GM19043 (cell line): Measurements from ENCODE around the gene C1QB.

Experiments
- ATAC-seq: cut with Tn5 transposase; IDR thresholded peaks from one replicate; pipeline ENCODE4 v1.9.1; 2021; ENCODE audit warnings: low read depth; ENCODE audit not compliant: unreplicated experiment

The C1QB gene

DNA sequence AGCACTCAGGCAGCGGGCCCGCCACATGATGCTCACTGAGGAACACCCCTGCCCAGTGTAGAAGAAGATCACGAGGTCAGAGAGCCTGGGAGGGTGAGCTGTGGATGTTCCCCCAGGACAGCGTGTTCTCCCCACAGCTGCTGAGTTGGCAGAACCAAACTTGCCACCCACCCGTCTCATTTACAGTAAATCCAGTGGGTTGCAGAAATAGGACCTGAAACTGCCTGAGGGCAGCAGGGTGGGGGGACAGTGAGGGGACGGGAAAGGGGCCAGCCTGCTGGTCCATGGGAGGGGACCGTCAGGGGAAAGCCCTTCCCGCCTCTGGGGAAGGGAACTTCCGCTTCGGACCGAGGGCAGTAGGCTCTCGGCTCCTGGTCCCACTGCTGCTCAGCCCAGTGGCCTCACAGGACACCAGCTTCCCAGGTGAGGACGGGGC lies at the start of gene C1QB:
C1QB (plus strand) TSS at position 356 of the 436 bp plus-strand sequence. CDS start 6,227 bp downstream, outside the sequence.
- no peak for ATAC-seq

- no peak for ATAC-seq
Measured at GRCh38 chr1:22606161-22606560, 46.9 kb upstream of the C1QB start.

GRCh38 chr1:22607154-22607553 lies 45.9 kb upstream of the C1QB start:
- no peak for ATAC-seq

- no peak for ATAC-seq
Measured at GRCh38 chr1:22608361-22608760, 44.7 kb upstream of the C1QB start.

DNA sequence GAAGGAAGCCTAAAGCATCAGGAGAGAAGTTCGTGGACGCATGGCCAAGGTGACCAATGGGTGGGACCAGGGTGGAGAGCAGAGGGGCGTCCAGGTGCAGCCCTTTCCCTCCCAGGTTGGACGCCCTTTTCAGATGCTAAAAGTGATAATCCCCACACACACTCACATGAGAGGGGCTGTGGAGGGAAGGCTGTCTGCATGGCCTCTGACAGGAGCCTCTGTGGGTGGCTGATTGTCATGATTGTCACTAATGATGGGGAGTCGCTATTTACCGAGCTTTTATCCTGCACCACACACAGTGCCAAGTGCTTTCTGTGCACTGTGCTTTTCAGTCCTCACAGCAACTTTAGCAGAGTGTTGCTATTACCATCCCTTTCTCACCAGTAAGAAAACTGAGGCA lies 43.7 kb upstream of the C1QB start:
- no peak for ATAC-seq

DNA sequence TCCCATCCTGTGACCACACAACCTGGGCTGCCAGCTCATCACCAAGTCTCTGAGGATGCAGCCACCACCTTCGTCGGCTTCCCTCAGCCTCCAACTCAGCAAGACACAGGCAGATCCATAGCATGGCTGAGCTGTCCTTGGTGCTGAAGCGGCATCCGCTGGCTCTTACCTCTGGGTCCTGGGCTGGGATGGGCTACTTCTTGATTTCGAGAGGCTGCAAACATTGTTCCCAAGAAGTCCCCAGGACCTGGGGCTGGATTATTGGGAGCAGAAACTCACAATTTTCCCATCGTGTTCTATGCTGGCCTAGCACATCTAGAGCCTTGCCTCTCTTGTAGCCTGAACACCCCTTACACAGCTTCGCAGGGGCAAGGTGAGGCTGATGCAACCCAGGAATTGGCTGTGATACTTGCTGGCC lies 41.5 kb upstream of the C1QB start:
- ATAC-seq: no peak

DNA sequence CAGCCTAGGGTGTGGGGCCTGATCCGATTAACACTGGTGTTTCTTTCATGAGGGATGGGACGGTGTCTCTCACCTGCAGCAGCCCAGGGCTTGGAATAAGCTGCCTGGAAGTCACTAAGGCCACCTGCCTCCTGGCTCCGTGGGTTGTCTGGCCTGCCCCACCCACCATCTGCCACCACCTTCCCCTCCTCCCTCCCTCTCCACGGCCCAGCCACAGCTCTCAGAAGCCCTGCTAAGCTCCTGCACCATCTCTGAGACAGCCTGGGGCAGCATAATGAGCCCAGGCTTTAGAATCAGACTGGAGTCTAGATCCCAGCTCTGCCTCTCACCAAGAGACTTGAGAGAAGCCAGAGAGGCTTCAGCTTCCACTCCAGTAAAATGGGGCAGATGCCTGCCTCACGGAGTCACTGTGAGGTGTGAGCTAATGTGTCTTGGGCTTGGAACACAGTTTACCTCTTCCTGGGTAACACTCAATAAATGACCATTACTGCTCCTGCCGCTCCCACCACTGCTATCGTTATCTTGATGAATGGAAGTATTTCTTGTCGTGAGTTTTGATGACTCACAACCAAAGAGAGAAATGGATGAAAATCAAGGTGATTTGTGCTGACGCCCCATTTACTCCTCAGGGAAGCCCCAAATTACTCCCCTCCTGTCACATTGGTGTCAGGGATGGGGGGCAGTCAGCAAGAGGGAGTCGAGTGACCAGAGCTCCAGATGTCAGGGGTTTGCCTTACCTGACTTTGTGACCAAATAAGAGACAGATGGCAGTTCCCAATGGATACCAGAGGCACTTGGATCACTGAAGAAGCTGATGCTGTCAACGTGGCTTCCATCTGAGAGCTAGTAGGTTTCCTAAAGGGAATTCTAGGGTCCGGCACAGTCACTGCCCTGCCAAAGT lies 40.1 kb upstream of the C1QB start:
- no peak for ATAC-seq

- ATAC-seq: no peak
Measured at GRCh38 chr1:22613572-22613918, 39.5 kb upstream of the C1QB start.

GRCh38 chr1:22613951-22614350 lies 39.1 kb upstream of the C1QB start:
- ATAC-seq: no peak

DNA sequence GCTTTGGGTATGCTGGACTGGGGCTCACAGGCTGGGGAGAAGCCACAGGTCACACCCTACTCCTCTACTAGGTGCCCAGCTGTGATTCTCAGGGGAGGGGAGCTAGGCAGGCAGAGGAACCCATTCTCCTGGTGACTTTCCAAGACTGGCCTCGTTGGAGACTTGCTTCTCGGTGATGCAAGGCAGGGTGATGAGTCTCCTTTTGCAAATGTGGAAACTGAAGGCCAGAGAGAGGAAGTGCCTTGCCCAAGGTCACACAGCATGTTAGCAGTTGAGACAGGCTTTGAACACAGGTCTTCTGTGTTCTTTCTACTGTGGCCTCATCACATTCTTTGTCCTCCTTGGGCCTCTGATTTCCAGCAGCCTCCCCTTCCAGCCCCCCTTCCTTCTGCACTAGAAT lies 37.1 kb upstream of the C1QB start:
- ATAC-seq: no peak

- no peak for ATAC-seq
Measured at GRCh38 chr1:22616571-22616970, 36.5 kb upstream of the C1QB start.

- no peak for ATAC-seq
Measured at GRCh38 chr1:22618056-22618455, 35.0 kb upstream of the C1QB start.

- ATAC-seq: no peak
Measured at GRCh38 chr1:22619252-22619651, 33.8 kb upstream of the C1QB start.

GRCh38 chr1:22619798-22620197 lies 33.2 kb upstream of the C1QB start:
- no peak for ATAC-seq

- no peak for ATAC-seq
Measured at GRCh38 chr1:22621761-22622160, 31.3 kb upstream of the C1QB start.

GRCh38 chr1:22625262-22625925 lies 27.6 kb upstream of the C1QB start:
- no peak for ATAC-seq

DNA sequence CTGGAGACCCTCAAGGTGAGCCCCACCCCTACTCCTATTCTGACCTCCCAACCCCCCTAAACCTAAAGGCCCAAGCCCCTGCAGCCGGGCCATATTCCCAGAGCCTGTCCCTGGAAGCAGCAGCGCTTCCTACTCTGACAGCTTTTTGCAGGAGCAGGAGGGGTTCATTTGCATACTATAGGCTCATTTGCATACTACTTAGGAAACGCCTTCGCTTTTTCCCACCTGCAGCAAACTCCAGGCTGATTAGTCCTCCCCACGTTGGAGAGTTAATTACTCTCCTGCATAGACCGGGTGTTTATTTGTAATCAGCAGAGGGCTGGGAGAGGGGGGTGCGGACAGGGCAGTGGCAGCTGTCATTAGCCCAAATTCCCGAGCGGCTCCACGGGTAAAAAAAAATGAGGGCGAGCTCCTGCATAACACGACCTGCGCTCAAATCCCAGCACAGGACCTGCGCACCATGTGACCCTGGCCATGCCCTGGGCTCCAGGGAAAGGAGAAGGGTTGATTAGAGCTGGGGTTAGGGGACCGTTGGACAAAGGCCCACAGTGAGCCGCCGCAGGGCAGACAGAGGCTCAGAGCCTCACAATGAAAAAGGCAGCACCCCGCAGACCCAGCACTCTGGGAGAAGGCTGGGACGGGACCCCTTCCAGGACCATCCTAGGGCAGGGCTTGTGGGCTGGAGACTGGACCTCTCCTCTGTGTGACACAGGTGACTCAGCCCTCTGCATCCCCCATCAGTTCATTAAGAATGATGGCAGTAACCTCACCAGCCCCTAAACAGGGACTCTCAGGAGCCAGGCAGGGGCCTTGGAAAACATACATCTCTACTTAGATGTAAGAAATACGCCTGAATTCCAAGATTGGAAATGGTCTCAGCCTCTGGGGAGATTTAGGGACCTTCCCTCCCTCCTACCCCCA lies 26.5 kb upstream of the C1QB start:
- ATAC-seq: no peak

DNA sequence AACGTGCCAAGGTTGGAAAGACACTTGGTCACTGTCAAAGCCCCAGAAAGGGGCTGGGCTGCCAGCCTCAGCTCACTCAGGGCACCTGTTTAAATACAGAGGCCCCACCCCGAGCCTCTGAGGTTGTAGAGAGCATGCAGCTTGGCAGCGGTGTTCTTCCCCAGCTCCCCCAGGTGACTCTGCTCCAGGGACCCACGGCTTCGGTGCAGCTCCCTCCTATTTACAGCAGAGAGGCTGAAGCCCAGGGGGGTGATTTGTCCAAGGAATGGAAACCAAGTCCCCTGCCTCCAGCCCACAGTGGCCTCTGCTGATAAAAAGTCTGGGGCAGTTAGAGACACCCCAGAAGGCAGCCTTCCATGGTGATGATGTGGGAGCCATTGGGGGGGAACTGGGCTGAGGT lies 25.7 kb upstream of the C1QB start:
- no peak for ATAC-seq

GRCh38 chr1:22628698-22629444 lies 24.2 kb upstream of the C1QB start:
- no peak for ATAC-seq

DNA sequence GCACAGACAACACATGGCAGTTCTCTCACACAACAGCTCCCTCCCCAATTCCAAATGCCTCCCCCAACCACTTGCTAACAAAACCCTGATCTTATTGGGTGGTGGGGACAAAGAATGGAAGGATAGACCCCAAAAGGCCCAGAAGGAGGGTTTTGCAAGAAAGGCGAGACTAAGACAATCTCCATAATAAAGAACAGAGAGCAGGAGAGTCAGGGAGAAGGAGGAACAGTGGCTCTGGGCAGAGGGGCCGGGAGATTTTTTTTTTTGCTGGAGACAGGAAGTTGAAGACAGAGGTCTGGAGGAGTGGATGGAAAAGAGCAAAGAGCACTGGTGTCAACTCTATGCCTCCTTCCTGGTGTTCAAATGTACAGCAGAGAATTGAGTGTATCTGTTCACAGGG lies 23.1 kb upstream of the C1QB start:
- ATAC-seq: no peak
